Lower leg skin (tissue), 4 donors: ENCODE measurements around the gene SRSF10. TPM values are rescaled to one million over a fixed set of nuclear protein-coding genes. Genes with fewer than 3 reads are reported as not detected.

Experiments
- DNase-seq, 2 donors: peaks; one replicate each; pipeline ENCODE4 v3.0.0-alpha.2; 2019; ENCODE audit warnings: low spot score in 2 of 2
- H3K4me3 ChIP-seq: fragments of 200-600 bp; sonication (generic); 2 replicates; pipeline ENCODE4 v1.5.1; 2017; ENCODE audit warnings: mild to moderate bottlenecking, low read depth; ENCODE audit not compliant: poor library complexity, severe bottlenecking
- POLR2A ChIP-seq, 2 donors: fragments of 450-650 bp; IDR thresholded peaks; one replicate each; pipeline ENCODE4 v1.6.1; 2016 to 2017; ENCODE audit warnings: antibody characterized with exemption in 2 of 2, mild to moderate bottlenecking in 1 of 2, moderate library complexity in 1 of 2
- WGBS, 2 donors: methylation state at CpG; one replicate each; pipeline ENCODE4 v1.1.5; 2018; 5-methylcytosine and 5-hydroxymethylcytosine counted together
- intact Hi-C: fragments of 100-400 bp; cut with DNase I; formaldehyde crosslinking; loops from one replicate; pipeline ENCODE4 v1.15.0; 2023; ENCODE audit warnings: low total_unique reads
- total RNA-seq, 4 donors: library from RNA; depleted of rRNA; stranded (reverse); fragments of >200 nt; gene quantifications; one replicate each; pipeline ENCODE4 v1.1.0, GENCODE V29; 2016
- TF ChIP-seq, protein P1 (sequence below), 3 donors: fragments of 450-650 bp; IDR thresholded peaks; one replicate each; pipeline ENCODE4 v1.5.1; 2016; ENCODE audit warnings: antibody characterized with exemption in 3 of 3, mild to moderate bottlenecking in 3 of 3, moderate library complexity in 2 of 3

The SRSF10 gene
- total RNA-seq, 4 donors from 2014 or later = 41.3 to 68.3 (median 47.4) TPM

DNA sequence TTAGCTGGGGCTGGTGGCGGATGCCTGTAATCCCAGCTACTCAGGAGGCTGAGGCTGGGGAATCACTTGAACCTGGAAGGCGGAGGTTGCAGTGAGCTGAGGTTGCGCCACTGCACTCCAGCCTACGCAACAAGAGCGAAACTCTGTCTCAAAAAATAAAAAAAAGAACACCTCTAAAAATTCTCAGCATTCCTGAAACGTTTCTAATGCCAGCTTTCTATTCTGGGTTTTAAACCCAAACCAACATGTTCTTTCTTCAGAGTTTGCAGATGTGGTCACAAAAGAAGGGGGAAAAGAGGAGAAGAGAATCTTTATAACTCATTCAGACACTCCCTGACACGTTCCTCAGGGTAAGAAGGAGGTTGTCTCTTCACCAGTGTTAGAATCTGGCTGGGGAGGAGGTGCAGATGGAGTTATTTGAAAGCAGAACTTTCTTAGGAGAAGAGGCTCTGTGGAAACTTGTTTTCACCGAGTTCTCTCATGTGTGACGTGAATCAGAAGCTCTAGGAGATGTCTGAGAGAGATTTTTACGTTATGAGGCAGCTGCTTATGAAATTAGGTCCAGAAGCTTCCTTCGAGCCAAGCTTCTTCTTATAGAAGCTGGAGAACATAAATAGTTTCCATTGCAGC, 49.2 kb downstream of the SRSF10 start:
- WGBS, 2 donors = 27 to 44% methylated on average over 11 of the region's 11 CpGs
- intact Hi-C loops = no loop called here
- H3K4me3 ChIP-seq = no peak overlapping the region
- TF ChIP-seq, protein P1, sequence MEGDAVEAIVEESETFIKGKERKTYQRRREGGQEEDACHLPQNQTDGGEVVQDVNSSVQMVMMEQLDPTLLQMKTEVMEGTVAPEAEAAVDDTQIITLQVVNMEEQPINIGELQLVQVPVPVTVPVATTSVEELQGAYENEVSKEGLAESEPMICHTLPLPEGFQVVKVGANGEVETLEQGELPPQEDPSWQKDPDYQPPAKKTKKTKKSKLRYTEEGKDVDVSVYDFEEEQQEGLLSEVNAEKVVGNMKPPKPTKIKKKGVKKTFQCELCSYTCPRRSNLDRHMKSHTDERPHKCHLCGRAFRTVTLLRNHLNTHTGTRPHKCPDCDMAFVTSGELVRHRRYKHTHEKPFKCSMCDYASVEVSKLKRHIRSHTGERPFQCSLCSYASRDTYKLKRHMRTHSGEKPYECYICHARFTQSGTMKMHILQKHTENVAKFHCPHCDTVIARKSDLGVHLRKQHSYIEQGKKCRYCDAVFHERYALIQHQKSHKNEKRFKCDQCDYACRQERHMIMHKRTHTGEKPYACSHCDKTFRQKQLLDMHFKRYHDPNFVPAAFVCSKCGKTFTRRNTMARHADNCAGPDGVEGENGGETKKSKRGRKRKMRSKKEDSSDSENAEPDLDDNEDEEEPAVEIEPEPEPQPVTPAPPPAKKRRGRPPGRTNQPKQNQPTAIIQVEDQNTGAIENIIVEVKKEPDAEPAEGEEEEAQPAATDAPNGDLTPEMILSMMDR (IDR thresholded peaks at IDR 0.05) = no peak
- no peak for TF ChIP-seq POLR2A (IDR thresholded peaks at IDR 0.05)
- DNase-seq = peak in 1 of 2 donors; percentile 63

DNA sequence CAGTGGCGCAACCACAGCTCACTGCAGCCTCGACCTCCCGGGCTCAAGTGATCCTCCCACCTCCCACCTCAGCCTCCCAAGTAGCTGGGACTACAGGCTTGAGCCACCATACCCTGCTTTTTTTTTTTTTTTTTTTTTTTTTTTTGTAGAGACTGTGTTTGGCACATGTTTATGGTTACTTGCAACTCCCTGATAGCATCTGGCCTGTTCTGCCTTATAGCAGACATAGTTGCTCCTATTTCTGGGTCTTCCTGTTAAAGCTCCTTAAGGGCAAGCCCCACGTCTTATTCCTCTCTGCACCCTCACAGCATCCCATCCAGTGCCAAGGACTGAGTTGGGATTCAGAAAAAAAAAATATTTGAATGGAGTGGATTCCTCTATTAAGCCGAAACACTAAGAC, 49.9 kb downstream of the SRSF10 start:
- 74 to 89% methylated on average over 5 of the region's 5 CpGs for WGBS, 2 donors
- no peak overlapping the region for H3K4me3 ChIP-seq
- peak in 1 of 2 donors; percentile 17 for DNase-seq
- no peak for TF ChIP-seq POLR2A (IDR thresholded peaks at IDR 0.05)
- TF ChIP-seq, protein P1 (IDR thresholded peaks at IDR 0.05) = no peak
- intact Hi-C loops = no loop called here

- peak in 1 of 2 donors; percentile 17 for DNase-seq
- 87 to 90% methylated on average over 4 of the region's 4 CpGs for WGBS, 2 donors
- no peak for TF ChIP-seq POLR2A (IDR thresholded peaks at IDR 0.05)
- TF ChIP-seq, protein P1 (IDR thresholded peaks at IDR 0.05) = no peak
- intact Hi-C loops = no loop called here
- H3K4me3 ChIP-seq = no peak overlapping the region
Observed at GRCh38 chr1:23928789-23929188, 51.3 kb downstream of the SRSF10 start.

GRCh38 chr1:23927097-23927496, 53.0 kb downstream of the SRSF10 start:
- H3K4me3 ChIP-seq = no peak overlapping the region
- intact Hi-C loops = no loop called here
- DNase-seq = peak in 1 of 2 donors; percentile 66
- WGBS, 2 donors = 59 to 85% methylated on average over 1 of the region's 1 CpG
- TF ChIP-seq, protein P1 (IDR thresholded peaks at IDR 0.05) = no peak
- no peak for TF ChIP-seq POLR2A (IDR thresholded peaks at IDR 0.05)

- TF ChIP-seq POLR2A (IDR thresholded peaks at IDR 0.05) = no peak
- H3K4me3 ChIP-seq = no peak overlapping the region
- intact Hi-C loops = no loop called here
- WGBS, 2 donors = 77 to 92% methylated on average over 3 of the region's 3 CpGs
- DNase-seq = peak in 1 of 2 donors; percentile 23
Observed at GRCh38 chr1:23925279-23925678, 54.8 kb downstream of the SRSF10 start.

DNA sequence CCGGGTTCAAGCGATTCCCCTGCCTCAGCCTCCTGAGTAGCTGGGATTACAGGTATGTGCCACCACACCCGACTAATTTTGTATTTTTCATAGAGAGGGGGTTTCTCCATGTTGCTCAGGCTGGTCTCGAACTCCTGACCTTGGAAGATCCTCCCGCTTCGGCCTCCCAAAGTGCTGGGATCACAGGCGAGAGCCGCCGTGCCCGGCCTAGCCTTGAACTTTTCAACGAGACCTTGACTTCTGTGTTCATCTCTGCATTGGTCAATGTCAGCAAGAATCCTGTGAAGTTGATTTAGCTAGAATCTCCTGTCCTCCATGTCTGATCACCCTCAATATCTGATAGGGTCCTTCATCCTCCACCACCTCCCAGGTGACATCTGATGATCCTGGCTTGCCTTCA, 55.5 kb downstream of the SRSF10 start:
- H3K4me3 ChIP-seq = no peak overlapping the region
- intact Hi-C loops = no loop called here
- no peak for TF ChIP-seq POLR2A (IDR thresholded peaks at IDR 0.05)
- TF ChIP-seq, protein P1 (IDR thresholded peaks at IDR 0.05) = no peak
- peak in 1 of 2 donors; percentile 31 for DNase-seq
- 93 to 94% methylated on average over 11 of the region's 11 CpGs for WGBS, 2 donors
